Inflammatory macrophage treated with lipopolysaccharide for 4 hours (primary cell): ENCODE results near the gene ST8SIA6.
"Not testable (repeated sequence)": the region's sequence is repeated elsewhere in the genome, so short reads cannot be mapped to it uniquely, and the experiment has no call there.

Experiments
- DNase-seq: peaks from one replicate; pipeline ENCODE4 v3.0.0-alpha.2; 2020

Gene ST8SIA6

GRCh38 chr10:17340144-17340829, 114.1 kb downstream of the ST8SIA6 start:
- DNase-seq = no peak

GRCh38 chr10:17335065-17335464, 119.3 kb downstream of the ST8SIA6 start:
- no peak for DNase-seq

GRCh38 chr10:17330501-17330900, 123.9 kb downstream of the ST8SIA6 start:
- no peak for DNase-seq

GRCh38 chr10:17326377-17326776, 128.0 kb downstream of the ST8SIA6 start:
- DNase-seq = no peak

GRCh38 chr10:17321957-17322356, 132.4 kb downstream of the ST8SIA6 start:
- not testable (repeated sequence) for DNase-seq

GRCh38 chr10:17316488-17317170, 137.8 kb downstream of the ST8SIA6 start:
- no peak for DNase-seq

- DNase-seq = no peak
Measured at GRCh38 chr10:17309435-17309834, 145.0 kb downstream of the ST8SIA6 start.

- DNase-seq = no peak
Measured at GRCh38 chr10:17307123-17307522, 147.3 kb downstream of the ST8SIA6 start.

GRCh38 chr10:17292375-17292774, 162.0 kb downstream of the ST8SIA6 start:
- DNase-seq = no peak

GRCh38 chr10:17290226-17290625, 164.2 kb downstream of the ST8SIA6 start:
- DNase-seq = no peak

- DNase-seq = no peak
Measured at GRCh38 chr10:17289763-17290162, 164.6 kb downstream of the ST8SIA6 start.

GRCh38 chr10:17286562-17287550, 167.5 kb downstream of the ST8SIA6 start:
- DNase-seq = no peak

GRCh38 chr10:17282311-17282710, 172.1 kb downstream of the ST8SIA6 start:
- DNase-seq = no peak

- no peak for DNase-seq
Measured at GRCh38 chr10:17278607-17279240, 175.7 kb downstream of the ST8SIA6 start.

GRCh38 chr10:17276756-17277424, 177.5 kb downstream of the ST8SIA6 start:
- DNase-seq = no peak

GRCh38 chr10:17273403-17273802, 181.0 kb downstream of the ST8SIA6 start:
- DNase-seq = no peak

GRCh38 chr10:17272648-17273047, 181.7 kb downstream of the ST8SIA6 start:
- DNase-seq = no peak
